Neural cell (in vitro differentiated cells): ENCODE data around the gene PUM1. TPM values are rescaled to one million over a fixed set of nuclear protein-coding genes. Genes with fewer than 3 reads are reported as not detected.

Experiments
- polyA plus RNA-seq: library from polyadenylated mRNA; depleted of rRNA; stranded (reverse); fragments of >200 nt; gene quantifications from 2 replicates; pipeline ENCODE4 v1.2.3, GENCODE V29; 2014
- small RNA-seq, 3 experiments: library from RNA; depleted of rRNA; stranded (forward); fragments of <200 nt; gene quantifications; one replicate each; pipeline ENCODE3, GENCODE V24; 2012

The PUM1 gene
- polyA plus RNA-seq, 1 donor from 2014 or later: 60.8 TPM

Small RNAs within 50 kb of the gene (small RNA-seq; reads per million reads assigned to genes)
- gene AL356320.1 (0 to 0.10 (median 0) reads per million in 3 experiments), gene RN7SL371P (0 reads per million in 3 experiments)

Other genes with a start within 250 kb of the PUM1 start
- 55.2 and 79.5 TPM in 2 replicates for gene SDC3, start 157.0 kb downstream of the PUM1 start, polyA plus RNA-seq
- gene NKAIN1, start 174.2 kb upstream of the PUM1 start, polyA plus RNA-seq: 33.4 and 55.3 TPM in 2 replicates
- 87.2 and 117 TPM in 2 replicates for gene SNRNP40, start 231.1 kb upstream of the PUM1 start, polyA plus RNA-seq
- 140 and 146 TPM in 2 replicates for gene ZCCHC17, start 231.3 kb upstream of the PUM1 start, polyA plus RNA-seq